ENCODE measurements around the gene ARHGAP28.

Gene ARHGAP28

DNA sequence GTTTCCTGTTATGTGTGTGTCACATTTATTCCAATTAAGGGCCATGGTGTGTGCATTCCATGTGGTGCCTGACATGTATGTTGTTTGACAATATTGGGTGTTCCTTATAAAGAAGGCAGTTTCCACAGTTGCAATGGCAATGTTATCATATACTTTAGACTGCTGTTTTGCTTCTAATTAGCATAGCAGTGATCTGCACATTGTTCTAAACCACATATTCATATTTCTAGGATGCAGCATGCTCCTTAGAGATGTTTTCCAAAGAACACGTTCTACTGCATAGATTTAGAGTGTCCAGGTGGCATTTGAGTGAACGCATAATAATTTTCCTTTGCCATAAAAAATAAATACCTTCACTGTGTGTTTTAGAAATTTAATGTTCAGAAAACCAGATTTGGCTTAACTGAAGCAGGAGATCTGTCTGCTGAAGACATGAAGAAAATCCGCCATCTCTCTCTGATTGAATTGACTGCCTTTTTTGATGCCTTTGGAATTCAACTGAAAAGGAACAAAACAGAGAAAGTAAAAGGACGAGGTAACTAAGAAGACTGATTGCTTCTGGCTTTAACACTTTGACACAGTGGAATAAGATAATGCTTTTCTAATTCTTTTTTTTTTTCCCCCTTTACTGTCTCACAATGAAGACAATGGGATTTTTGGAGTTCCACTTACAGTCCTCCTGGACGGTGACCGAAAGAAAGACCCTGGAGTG lies 143.7 kb downstream of the ARHGAP28 start:
- DNase-seq = no peak

DNA sequence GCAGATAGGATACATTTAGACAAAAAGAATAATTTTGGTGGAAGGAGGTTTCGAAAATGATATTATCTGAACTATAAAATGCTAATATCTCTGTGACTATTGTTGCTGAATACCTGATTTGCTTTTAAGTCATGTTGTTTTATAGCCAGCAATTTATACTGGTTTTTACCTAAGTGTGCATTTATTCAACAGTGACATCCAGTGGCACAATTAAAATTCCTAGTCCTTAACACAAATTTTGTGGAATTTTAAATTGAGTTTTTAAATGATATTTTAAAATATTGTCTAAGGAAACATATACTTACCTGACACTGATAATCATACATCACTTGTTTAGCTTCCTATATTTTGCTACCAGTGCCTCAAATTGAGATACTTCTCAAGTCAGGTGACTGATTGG lies 144.8 kb downstream of the ARHGAP28 start:
- DNase-seq = no peak

DNA sequence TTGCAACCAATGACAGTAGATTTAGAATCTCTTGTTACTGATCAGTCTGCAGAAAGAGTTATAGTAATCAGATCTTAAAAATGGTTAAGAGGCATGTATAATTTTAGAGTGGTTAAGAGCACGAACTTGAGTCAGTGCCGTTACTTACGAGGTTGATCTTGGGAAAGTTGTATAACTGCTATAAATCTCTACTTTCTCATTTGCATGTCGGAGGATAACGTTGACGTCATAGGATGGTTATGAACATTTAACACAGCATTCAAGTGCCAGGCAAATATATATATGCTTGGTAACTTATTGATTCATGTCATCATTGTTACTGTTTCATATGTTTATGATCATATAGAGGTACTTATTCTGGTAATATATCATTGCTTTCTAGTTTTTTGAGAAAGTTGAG lies 146.2 kb downstream of the ARHGAP28 start:
- no peak for DNase-seq

DNA sequence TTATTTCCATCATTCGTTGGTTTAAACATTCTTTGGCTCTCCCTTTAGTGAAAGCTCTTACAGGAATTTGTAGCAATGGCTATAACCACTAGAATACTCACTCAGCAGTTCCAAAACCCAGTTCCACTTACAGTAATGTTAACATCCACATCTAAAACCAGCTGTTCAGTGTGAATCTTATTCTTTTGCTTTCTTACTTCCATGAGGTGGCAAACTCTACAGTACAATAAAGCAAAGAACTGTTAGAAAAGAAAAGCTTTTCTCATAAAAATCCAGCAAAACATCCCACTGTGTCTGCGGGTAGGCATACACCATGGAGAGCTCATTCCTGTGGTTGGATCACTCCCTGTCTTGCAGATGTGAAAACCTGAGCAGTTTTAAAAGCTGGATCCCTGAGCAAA lies 147.1 kb downstream of the ARHGAP28 start:
- peak; percentile 85 for DNase-seq

DNA sequence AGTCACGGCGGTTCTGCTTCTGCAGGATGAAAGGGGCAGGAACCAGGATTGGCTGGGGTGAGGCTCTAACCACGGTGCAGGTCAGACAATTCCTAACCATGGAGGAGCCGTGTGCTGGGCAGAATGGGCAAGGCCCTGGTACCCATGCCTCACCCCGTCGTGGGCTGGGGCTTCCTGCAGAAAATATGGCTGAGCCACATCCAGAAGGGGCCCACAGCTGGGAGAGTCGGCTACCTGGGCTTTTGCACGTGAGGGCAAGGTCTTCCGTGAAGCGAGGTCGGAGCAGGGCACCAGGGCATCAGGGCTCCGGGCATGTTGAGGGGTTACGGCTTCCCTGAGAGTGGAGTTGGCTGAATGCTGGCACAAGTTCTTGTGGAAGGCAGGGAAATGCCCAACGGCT lies 147.8 kb downstream of the ARHGAP28 start:
- no peak for DNase-seq

DNA sequence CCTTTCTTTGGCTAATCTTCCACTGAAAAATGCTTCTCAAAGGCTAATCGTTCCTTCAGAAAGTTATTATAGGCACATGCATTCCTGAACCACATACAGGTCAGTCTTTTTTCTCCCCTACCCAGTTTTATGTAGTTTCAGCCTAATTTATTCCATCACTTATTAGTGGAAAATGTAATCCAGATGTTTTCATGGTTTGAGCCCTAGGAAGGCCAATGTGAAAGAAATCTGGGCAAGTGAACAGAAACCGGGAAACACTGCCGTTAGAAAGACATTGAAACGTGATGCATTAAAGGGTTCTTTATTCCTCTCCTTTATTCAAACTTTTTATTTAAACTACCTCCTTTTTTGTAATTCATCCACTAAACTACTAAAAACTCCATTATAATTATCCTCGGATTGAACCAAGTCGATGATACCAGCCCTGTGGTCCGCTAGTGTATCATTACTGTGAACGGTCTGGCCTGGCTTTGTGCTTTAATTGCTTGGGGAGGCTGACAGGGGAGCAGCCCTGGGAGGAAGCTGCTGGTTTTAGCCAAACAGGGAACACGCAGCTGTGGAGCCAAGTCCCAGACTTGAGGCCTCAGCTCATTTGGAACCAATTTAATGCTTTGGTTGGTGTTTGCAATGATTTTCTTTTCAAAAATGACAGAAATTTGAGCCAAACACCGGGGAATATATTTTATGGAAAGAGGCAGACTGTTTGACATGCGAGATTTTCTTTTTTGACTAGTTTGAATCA lies 149.2 kb downstream of the ARHGAP28 start:
- DNase-seq = peak; percentile 83

DNA sequence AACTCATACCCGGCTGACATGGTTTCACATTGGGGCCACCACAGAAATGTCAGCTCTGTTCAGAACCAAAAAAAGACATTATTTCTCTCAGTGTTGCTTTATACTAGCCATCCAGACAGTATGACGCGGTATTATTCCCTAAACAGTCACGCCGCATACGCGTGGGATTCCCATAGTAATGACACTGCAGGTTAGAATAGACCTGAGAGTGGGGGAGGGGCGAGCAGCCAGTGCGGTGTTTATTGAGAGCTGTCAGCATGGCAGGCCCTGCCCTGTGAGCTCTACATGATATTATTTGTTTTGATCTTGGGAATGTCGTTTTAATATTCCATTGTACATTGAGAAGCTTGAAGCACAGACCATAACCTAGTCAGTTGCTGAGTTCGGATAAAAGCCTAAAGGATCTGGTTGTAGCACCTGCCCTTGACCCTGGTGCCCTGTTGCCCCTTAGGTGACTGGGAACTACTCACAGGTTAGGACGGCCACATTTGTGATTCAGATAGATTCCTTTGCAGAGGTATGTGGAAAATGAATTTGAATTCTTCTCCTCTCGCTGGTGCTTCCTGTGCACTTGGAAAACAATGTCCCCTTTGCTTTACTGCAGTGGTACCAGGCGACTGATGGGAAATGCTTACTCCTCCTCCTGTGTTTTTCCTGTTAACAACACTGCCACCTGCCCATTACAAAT lies 150.1 kb downstream of the ARHGAP28 start:
- no peak for DNase-seq

DNA sequence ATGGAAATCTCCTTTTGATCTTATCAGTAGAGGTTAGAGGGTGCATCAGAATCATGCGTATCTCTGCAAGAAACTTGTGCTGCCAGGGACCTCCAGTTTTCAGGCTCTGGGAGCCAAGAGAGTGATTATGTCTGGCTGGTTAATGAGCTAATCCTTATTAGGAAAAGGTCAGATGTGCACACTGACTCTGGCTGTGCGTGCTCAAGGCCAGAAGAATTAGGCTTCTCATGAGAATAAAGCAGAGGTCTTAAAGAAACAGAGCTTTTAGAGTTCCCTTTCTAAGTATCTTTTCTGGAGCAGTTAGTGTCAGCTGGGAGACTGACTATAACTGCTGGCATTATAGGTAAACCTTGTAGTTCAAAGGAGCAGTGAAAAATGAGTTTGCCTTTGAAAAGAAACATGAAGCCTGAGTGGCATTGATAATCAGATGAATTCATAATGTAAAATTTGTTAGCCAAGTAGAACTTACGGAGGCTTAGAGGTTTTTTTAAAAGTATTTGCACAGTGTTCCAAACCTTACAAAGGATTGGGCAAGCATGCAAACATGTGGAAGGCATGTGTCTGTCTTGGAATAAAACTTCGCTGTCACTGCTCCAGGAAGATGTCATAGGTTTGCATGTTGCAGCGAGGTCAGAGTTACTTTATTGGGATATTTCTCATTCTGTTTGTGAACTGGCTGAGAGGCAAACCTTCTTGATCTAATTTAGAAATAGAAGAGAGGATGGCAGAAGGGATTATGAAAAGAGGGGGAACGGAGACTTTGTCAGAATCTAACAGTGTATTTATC lies 151.7 kb downstream of the ARHGAP28 start:
- DNase-seq = peak; percentile 84

DNA sequence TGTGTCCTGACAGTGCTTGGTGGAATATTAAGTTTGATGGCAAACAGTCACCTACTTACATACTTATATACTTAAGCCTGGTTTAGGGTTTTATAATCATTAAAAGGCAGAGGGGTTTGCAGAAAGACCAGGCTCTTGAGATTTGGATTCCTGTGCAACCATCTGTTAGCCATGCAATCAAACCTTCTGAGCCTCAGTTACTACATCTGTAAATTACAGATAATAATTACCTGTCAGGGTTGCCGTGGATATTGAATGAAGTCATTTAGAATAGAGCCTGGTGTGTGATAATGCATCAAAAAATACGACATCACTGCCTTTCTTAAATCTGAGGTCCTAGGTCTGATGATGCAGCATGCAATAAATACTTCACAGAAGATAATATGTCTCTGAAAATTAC lies 152.9 kb downstream of the ARHGAP28 start:
- no peak for DNase-seq

DNA sequence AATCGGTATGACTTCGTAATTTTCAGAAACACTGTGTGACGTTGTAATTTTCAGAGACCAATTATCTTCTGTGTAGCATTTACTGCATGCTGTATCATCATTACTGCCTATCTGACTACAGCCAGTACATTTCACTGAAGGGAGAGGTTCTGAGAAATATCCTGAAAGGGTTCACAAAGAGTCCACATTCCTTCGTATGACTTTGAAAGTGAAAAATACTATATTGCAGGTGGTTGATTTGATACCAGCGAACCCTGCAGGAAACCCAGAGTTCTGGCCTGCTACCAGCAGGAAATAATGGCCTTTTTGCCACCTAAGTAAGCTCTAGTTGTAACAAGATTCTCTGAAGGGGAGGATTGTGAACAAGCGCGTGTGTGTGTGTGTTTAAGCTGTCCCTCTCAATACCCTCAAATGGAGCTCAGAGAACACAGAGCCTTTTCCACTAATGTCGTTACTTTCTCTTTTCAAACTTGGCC lies 155.5 kb downstream of the ARHGAP28 start:
- no peak for DNase-seq

DNA sequence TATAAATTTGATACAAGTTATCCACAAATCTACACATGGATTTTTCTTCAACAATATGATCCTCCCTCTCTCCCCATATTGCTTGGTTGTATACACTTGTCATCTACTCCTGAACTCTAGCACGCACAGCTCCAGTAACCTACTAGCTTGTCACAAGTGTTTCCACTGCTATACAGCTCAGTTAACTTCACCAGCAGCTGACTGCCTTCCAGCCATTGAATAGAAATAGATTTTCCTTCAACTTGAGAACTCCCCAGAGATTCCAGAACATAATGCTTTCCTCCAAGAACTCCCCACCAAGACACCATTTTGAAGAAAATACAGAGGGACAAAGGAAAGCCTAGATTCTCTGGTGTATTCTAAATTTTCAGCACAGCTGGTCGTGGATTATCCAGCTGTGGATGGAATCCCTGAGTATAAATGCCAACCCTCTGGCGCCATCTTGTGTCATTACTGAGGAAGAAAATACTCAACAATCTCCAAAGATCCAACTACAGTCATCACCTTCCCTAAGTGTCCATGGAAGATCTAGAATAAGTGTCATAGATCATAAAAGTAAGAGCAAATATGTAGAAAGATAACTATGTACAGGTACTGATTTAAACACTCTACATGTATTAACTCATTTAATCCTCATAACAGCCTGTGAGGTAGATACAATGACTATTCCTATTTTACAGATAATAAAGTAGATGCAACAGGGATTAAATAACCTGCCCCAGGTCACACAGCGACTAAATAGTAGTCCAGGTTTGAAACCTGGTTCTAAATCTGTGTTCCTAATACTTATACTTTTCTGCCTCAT lies 156.7 kb downstream of the ARHGAP28 start:
- peak; percentile 73 for DNase-seq

DNA sequence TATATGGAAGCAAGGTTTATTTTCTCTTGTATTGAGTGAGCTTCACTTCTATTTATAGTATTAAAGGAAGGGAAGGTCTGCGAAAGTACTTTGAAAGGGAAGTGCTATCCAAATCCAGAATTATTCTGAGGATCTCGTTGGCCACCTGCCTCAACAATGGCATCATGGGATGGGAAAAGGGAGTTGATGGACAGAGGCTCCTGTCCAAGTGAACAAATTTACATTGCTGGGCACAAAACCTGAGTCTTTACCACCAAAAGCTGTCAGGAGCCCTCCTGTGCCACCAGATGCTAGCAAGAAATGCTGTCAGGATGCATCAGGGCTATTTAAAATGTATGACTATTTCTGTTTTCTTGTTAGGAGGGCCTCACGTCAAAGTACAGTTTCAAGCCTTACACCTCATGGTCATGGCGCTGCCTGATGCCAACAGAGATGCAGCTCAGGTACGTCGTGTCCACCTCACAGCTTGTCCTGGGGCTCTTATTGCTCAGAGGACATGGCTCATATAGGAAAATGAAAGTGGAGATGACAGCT lies 157.3 kb downstream of the ARHGAP28 start:
- no peak for DNase-seq

DNA sequence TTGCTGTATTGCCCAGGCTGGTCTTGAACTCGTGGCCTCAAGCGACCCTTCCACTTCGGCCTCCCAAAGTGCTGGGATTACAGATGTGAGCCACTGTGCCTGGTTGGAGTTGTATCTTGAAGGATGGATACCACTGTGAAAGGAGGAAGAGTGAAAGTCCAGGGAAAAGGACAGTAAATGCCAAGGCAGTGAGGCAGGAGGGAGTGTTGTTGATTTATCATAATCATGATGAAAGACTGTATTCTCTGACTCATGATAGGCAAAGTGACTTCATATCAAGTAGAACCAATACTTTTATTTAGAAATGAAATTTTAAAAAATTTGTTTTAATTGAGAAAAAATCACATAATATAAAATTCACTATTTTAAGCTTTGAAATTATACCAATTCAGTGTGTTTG lies 162.3 kb downstream of the ARHGAP28 start:
- no peak for DNase-seq

DNA sequence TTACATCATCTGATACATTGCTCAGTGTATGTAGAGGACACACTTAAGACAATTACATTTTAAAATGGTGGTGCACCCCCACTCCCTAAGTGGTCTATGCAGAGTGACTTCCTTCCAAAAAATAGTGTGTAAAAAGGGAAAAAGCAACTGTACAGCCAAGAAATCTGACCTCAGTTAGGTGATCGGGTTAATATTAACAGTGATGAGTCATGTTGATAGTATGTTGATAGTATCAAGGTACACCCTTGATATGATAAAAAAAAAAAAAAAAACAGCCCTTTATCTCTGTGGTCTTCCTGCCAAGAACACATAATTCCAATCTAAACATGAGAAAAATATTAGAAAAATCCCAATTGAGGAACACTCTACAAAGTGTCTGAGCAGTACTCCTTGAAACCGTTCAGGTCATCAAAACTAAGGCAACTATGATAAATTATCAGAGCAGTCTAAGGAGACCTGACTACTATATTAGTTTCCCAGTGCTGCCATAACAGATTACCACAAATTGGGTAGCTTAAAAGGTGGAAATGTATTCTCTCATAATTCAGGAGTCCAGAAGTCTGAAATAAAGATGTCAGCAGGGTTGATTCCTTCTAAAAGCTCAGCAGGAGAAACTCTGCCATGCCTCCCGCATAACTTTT lies 171.9 kb downstream of the ARHGAP28 start:
- DNase-seq = no peak

DNA sequence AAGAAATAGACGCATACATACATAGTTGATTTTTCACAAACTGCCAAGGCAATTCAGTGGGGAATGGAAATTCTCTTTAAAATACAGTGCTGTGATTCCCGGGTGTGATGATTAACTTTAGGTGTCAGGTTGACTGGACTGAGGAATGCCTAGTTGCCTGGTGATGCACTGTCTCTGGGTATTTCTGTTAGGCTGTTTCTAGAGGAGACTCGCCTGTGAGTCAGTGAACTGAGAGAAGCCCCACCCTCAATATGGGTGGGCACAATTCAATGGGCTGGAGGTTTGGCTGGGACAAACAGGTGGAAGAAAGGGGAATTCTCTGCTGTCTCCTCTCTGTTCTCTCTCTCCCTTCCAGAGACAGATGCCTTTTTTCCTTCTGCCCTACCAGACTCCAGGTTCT lies 187.6 kb downstream of the ARHGAP28 start:
- peak; percentile 9 for DNase-seq

DNA sequence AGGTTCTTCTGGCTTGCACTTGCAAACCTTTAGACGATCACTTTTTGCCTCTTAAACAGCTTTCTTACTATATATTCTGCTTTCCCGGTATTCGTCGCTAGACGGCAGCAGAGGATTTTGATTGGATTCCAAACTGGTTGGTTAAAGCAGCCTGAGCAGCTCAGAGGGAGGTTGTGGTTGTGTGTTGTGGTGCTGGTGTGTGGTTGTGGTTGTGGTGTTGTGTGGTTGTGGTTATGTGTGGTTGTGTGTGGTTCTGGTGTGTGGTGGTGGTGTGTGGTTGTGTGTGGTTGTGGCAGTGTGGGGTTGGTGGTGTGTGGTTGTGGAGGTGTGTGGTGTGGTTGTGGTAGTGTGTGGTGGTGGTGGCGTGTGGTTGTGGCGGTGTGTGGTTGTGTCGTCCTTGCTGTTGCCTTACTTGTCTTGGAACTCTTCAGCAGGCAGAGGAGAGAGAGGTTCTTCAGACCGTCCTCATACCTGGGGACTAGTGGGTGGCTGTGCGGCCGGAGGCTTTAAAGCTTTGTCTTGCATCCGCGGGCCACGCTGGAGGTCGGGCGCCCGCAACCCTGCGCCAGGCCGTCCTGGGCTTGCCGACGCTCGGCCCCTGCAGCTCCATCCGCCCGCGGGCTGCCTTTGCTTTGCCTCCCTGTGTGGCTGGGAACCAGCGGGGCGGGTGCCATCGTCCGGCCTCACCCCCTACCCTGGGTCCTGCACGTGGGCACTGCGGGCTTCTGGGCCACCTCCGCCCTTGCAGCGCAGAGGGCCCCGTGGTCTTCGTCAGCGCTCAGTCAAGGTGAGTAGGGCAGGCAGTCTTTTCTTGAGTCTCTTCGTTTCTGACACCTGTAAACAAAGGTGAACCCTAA lies 190.8 kb downstream of the ARHGAP28 start:
- peak; percentile 76 for DNase-seq

DNA sequence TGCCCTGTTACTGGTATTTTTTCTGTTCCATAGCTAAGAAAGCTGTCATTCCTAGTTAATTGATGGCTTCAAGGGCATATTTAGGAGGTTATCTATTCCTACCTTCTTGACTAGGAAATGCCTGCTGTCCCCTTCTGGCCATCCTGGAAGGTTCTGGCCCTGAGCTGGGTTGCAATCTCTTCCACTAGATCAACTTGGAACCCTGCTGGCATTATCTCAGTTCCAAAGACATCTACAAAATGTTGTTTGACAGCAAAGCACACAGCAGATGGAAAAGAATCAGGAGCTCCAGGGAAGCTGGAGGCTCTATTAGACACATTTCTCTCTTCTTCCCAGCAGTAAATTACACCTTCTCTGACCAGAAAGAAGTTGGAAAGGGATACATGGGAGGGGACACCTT lies 192.1 kb downstream of the ARHGAP28 start:
- no peak for DNase-seq

DNA sequence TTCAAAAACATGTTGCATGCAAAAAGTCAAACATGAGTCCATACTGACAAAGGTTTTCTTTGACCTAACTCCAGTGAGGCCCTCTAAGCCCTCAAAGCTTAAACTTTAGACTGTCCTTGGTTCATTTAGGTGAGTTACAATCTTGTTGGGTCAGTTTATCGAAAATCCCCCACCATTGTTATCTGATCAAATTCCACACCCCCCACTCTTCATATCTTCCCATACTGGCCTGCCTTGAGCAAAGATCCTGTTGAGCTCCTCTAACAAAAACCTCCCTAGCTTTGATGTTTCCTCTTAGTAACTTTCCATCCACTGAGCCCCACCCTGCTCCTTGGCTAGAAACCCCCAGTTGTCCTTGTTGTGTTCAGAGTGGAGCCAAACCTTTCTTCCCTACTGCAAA lies 193.7 kb downstream of the ARHGAP28 start:
- DNase-seq = no peak

DNA sequence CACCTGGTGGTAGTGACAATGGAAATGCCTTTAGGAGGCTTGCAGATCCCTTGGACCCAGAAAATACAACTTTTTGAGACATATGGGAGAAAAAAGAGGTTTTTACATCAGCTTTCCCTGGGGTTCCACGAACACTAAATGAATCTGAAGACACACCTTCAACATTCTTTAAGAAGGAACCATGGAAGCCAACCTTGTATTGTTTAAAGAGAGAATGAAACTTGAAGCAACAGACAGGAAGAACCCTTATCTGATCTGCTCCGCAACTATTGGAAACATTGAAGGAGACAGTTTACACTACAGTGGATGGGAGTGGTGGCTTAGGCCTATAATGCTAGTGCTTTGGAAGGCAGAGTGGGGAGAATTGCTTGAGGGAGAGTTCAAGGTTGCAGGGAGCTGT lies 197.6 kb downstream of the ARHGAP28 start:
- no peak for DNase-seq

DNA sequence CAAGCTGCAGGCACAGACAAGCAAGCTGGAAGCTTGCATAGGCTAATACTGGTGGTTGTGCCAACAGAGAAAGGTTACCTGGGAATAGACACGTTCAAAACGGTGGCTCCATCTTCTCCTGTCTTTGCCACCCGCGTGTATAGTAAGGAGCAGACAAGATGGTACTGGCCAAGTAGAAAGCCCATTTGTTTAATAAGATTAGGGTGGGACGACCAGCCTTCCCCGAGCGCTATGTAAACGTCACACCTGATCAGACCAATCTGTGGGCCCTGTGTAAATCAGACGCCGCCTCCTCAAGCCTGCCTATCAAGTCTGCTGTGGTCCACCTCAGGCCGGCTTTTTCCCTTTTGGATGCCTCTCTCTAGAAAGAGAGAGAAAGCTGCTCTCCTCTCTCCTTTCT lies 198.8 kb downstream of the ARHGAP28 start:
- DNase-seq = no peak

Data from fibroblast of skin of scalp (primary cell).